ENCODE data around the gene SND1. TPM values are rescaled to one million over a fixed set of nuclear protein-coding genes. Genes with fewer than 3 reads are reported as not detected.
"Not testable (repeated sequence)": the region's sequence is repeated elsewhere in the genome, so short reads cannot be mapped to it uniquely, and the experiment has no call there.

SND1 gene
- total RNA-seq, 1 experiment from 2014 or later: 223 TPM

DNA sequence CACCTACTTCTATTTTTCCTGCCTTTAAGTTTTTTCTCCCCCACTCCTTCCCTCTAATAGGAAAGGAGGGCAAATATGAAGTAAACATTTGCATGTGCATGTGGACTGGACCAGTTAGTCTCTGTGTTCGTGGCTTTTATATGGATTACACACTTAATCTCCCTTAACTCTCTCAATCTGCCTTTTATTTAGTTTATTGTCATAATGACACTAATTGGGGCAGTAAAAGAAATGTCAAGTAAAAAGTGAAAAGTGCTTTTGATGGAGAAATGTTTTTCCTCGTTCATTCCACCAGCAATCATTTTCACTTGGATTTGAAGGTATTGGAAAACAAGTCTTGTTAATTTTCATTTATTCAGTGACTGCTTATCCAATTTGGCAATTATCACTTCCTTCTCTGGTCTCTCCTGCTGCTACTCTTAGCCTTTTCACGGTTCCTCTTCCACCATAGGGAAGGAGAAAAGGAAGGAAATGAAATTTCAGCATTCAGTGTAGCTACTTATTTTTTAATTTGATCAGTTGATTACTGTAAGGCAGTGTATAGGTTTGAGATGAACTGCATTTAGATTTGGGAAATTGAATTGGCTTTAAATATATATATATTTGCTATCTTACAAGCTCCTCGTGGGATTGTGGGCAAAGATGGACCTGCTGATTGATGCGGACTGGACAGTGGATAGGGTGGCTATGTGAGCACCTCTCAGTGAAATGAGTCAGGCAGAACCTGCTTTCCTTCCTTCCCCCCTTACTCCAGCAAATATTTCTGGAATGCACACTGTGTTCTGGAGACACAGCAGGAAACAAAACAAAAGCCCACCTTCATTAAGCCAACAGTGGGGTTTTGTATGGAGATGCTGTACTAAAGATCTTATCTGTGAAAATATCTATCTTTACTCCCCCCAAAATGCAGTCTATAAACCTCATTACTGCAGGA is 301.7 kb downstream of the SND1 start:
- no peak for DNase-seq (ENCODE audit: low read depth)

DNA sequence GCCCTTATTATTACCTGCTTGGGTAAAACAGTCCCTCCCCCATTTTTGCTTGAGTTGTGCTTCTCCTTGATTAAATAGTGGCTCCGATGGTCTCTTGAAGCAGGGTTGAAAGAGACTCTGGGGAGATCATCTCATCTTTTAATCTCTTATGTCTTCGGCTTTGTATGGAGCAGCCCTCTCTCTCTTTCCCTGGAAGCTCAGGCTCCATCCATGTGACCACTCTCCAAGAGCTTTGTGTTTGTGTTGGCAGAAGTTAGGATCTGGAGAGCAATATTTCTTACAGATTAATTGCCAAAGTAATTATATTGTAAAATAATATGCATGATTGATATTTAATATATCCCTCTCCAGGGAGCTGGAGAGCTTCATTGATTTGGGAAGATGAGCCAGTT is 302.4 kb downstream of the SND1 start:
- DNase-seq (ENCODE audit: low read depth): no peak

DNA sequence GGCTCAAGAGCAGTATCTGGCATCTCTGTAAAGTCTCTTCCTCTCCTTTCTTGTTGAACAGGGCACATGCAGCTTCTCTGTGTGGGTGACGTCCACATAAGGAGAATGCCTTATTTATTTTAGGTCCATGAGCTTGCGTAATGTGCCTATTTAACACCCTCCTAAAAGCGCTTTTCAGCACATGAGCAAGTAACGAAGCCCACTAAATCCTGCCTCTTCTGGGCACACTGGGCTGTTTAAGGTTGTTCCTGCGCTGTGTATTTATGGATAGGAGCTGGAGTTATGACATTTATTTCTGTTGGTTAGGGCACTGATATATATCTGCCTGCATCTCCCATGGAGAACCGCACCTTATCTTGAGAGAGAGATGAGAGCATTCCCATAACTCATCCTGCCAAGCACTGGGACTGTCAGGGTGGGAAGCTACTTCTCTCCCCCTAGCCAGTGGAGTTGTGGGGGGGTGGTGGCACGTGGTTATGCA is 303.1 kb downstream of the SND1 start:
- DNase-seq (ENCODE audit: low read depth): no peak

DNA sequence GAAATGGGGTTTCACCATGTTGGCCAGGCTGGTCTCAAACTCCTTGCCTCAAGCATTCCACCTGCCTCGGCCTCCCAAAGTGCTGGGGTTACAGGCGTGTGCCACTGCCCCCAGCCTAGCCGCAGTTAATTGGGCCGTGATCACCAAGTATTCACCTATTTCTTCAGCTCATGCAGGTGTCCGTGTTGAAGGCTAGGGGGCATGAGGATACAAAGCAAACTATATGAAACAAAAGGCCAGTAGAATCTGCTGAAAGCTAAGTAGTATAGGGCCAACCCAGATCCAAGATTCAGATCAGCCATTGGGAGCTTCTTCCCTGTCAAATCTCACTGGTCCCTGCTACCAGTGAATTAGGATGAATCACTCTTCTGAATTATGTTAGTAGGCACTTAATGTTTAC is 305.9 kb downstream of the SND1 start:
- DNase-seq (ENCODE audit: low read depth): no peak

DNA sequence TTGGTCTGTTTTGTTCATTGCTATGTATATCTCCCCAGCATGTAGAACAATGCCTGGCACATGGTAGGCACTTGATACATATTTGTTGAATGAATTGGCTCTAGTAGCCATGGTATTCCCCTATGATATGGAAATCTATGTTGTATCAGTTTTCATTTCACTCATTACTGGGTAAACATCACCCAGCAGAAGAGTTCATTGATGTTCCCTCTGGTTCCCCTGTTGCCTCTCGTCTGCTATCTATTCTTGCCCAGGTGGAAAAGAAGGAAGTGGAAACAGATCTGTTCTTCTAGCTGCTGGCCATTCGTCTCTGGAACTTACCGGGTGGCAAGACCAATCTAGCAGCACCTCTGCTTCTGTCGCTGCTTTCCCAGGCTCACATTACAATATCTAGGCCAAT is 307.8 kb downstream of the SND1 start:
- DNase-seq (ENCODE audit: low read depth): no peak

DNA sequence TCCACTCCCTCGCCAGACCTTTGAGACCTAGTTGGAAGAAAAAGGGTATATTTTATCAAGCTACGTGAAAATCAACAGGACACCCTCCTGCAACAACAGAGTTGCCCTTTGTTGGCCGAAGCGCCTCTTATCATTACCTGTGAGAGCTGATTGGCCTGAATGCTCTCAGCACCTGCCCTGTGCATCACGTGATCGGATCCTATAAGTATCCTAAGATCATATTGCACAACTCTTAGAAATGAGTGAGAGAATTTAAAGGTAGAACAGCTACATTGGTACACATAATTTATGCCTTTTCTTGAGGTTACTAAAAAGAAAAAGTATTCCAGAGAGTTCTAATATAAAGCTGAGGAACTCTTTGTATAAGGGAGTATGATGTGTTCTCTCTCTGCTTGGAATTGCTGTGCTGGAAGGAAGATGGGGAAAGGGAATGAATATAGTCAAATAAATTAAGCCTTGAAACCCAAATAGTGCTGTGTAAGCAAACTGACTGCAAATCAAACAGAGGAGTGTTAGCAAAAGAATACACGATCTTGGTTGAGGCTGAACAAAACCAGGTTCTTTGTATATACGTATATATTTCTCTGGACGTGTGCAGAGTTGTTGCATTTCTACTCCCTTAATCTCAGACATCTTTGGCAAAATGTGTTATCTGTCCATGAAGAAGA is 309.9 kb downstream of the SND1 start:
- no peak for DNase-seq (ENCODE audit: low read depth)

DNA sequence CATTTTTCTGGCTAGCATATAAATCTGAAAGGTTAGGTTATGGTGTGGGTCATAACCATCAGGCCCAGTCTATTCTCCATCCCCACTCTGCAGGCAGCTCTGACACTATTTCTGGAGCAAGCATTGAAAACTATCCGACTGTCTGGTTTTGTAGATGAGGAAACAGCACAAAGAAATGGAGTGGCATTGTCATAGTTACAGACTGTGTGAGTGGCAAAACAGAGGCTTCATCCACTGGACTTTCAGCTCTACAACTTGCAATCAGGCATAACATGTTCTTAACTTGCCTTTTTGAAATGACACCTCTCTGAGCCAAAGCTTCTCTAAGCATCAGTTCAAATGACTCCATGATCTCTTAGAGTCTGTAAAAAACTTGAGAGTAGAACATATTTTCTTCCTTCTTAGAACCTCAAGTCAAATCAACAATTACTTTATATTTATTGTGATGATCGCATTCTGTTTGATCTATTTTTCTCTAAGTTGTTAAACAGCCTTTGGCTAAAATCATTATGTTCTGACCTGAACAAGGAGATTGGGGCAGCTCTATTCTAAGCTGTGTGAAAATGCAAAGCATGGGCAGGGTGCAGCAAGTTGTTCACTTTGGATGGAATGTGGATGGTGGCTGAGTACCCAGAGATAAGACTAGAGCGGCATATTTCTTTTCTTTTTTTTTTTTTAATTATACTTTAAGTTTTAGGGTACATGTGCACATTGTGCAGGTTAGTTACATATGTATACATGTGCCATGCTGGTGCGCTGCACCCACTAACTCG is 310.8 kb downstream of the SND1 start:
- DNase-seq (ENCODE audit: low read depth): no peak

DNA sequence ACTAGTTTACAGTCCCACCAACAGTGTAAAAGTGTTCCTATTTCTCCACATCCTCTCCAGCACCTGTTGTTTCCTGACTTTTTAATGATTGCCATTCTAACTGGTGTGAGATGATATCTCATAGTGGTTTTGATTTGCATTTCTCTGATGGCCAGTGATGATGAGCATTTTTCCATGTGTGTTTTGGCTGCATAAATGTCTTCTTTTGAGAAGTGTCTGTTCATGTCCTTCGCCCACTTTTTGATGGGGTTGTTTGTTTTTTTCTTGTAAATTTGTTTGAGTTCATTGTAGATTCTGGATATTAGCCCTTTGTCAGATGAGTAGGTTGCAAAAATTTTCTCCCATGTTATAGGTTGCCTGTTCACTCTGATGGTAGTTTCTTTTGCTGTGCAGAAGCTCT is 311.9 kb downstream of the SND1 start:
- not testable (repeated sequence) for DNase-seq (ENCODE audit: low read depth)

DNA sequence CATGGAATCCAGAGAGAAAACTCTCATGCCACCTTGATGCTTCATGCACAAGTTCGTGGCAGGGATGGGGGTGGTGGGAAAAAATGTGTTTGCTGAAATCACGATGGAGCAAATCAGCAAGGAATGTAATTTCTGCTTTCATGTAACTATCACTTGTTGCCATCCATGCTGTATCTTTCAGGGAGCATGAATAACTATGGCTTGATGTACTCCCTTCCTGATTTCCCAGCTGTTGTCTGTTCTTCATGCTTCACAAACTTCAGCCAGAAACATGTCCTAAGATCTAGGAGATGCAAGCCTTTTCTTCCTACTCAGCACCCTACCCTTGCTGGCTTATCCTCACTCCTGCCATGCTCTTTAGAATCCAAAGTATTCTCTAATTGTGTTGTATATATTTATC is 315.3 kb downstream of the SND1 start:
- peak; percentile 70 for DNase-seq (ENCODE audit: low read depth)

DNA sequence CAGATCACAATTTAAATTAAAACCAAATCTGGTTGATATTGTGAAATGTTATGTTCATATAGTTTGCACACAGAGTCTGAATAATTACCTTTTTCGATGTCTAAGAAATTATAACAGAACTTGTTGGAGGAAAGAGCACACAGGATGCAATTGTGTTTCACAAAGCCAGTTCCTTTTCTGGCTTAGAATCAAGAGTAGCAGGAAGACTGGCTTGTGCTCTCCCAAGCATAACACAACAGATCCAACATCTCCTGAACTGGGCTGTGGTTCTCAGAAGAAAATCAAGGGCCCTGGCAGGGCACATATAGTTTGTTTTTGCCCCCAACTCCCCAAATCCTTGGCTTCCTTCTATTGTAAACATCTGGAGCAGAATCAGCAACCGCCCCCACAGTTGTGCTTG is 316.6 kb downstream of the SND1 start:
- no peak for DNase-seq (ENCODE audit: low read depth)

DNA sequence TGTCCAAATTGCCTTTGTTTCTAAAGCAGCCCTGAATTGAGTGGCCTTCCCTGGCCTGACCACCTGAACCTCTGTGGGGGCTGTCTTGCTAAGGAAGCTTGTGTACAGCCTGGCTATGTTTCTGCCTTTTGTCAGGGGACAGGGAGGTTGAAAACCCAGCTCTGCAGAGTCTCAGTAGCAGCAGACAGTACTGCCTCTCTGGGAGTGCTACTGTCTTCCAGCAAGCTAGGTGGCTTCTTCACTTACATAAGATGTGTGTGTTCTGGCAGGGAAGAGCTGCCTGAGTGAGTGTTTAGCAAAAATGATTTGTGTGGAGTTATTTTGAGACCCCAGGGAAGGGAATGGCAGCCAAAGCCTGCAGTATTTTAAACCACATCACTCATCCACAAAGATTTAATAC is 321.8 kb downstream of the SND1 start:
- DNase-seq (ENCODE audit: low read depth): no peak

DNA sequence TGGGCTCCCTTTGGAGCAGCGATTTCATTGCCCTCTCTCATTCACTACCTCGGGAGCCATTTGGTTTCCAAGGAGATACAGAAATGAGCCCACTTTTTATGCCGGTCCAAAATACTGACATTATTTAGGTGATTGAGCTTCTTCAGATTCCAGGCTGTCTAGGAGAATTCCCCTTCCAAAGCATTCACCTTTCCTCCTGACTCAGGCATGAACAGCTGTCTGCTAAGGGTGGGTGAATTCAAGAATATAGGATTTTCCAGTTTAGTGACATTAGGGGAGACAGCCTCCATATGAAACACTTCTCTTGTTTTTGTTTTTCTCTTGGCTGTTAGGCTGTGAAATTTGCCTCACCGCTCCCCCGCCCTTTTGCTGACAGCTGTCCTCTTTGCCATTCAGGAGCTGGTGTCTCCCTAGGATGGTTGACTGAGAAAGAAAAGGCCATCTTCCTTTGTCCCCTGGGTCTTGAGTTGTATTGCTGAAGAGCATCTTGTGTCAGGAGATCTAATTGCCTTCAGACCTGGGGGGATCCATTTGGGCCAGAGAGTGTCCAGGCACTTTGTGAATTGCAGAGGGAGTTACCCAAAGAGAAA is 322.5 kb downstream of the SND1 start:
- no peak for DNase-seq (ENCODE audit: low read depth)

DNA sequence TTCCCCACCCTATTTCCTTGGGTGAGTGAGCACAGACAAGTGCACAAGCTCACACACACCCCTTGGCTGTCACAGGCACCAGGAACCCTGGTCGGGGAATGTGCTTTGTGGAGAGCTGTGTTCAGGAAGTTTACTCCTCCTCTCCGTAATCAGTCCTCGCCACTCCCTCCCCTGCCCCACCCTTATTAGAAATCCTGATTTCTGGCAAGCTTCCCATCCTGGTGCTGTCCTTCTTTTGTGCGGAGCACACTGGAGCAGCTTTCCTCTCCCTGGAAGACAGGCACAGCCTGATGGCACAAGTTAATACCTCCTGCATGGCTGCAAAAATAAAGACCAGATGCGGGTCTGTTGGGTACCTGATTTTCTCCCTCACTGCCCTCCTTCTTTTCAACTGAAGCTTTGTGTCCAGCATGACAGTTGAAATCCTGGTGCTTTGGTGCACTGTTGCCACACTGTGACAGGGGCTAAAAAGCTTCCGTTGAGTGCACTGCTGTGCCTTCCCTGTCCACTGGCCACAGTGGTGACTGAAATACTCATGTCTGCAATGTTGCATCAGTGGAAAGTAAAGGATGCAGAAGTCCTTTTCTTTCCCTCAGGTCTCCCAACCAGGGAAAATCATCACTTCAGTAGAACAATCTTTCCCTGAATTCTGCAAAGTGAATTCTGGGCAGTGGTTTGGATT is 324.2 kb downstream of the SND1 start:
- no peak for DNase-seq (ENCODE audit: low read depth)

DNA sequence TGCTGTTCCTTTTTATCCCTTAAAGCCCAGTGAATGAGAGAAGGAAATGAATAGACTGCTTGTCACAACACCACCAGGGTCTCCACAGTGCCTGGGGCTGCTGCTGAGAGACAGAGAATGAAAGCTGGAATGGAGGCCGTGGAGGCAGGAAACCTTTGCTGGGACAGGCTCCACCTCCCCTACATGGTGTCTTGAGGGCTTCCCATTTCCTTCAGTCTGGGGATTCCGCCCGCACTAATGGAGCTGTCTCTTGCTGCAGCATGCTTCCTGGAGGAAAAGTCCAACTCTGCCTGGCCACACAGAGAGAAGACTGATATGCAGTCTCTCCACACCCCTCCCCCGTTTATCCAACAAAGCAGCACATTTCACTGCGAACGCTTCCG is 324.7 kb downstream of the SND1 start:
- DNase-seq (ENCODE audit: low read depth): no peak

DNA sequence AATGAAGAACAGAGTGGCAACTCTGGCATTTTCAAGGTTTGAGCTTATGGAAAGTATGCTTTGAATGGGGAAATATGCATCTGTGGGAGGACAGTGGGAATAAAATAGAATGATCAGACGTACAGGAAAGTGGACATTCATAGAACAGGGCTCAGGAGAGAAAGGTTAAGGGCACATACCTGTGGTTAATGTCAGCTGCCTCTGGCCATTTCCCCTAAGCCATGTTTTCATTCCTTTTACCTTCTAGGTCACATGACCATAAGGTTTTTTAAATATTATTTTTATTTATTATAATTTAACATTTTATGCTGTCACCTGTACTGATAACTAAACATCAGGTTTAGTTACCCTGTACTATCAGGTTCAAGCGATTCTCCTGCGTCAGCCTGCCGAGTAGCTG is 326.4 kb downstream of the SND1 start:
- no peak for DNase-seq (ENCODE audit: low read depth)

DNA sequence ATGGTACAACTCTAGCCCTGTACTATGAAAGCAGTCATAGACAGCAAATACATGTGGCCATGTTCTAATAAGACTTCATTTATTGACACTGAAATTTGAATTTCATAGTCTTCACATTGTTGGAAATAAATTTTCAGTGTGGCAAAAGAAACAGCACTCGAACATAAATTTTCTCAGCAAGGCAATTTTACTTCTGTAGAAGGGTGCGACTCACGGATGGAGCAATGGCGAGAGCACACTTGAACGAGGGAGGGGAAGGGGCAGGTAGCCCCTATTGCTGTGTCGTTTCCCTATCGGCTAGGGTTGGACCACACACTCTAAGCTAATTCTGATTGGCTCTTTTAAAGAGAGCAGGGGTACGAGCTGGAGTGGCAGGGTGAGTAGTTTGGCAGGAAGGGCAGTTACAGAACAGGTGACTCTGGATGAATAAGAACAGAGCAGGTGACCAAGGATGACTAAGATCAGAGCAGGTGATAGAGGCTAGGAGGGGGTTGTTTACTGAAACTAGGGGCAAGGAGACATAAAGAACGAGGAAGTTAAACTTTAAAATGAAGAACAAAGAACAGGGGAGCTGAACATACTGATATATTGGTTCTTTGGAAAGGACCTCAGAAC is 327.2 kb downstream of the SND1 start:
- no peak for DNase-seq (ENCODE audit: low read depth)

DNA sequence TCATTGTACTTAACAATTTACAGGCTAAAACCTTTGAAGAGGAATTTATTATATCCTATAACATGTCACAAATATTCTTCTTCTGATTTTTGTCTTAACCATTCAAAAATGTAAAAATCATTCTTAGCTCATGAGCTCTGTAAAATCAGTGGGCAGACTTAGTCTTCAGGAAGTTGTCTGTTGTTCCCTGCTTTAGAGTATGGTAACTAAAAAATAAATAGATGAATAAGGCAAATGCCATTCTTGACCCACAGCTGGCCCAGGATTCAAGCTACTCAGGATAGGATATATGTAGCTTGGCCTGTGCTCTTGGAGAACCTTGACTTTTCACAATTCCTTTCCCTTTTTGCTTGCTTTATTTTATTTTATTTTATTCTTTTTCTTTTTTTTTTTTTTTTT is 327.7 kb downstream of the SND1 start:
- no peak for DNase-seq (ENCODE audit: low read depth)

DNA sequence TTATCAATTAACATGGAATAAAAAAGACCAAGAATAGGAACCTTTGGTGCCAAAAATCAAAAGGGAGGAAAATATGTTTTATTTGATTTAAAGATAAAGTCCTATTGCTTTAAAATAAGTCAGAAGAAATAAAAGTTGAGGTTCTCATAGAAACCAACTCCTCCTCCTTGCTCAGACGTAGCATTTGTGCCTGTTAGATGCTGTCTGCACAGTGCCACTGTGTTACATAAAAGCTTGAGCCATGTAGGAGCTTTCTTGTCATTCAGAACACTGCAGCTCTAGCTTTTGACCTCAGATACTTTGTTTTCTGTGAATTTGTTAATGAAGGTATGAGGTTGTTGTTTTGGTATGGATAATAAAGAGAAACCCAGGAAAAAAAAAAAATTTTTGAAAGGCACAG is 328.9 kb downstream of the SND1 start:
- DNase-seq (ENCODE audit: low read depth): no peak

DNA sequence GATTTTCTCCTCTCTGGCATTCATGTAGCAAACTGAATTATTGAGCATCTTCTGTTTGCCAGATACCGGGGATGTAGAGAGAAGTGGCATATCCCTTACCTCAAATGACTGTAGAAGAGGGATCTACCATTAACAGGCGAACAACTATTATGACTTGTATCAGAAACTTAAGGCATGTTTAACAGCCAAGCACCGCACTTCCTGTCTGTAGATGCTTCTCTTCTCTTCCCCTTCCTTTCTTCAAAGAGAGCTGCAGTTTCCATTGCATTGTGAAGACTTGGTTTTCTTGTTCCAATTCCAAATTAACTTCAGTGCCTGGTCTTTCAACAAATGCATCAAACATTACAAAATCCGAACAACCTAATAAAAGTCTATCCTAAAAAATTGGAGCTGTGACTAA is 330.0 kb downstream of the SND1 start:
- DNase-seq (ENCODE audit: low read depth): no peak

DNA sequence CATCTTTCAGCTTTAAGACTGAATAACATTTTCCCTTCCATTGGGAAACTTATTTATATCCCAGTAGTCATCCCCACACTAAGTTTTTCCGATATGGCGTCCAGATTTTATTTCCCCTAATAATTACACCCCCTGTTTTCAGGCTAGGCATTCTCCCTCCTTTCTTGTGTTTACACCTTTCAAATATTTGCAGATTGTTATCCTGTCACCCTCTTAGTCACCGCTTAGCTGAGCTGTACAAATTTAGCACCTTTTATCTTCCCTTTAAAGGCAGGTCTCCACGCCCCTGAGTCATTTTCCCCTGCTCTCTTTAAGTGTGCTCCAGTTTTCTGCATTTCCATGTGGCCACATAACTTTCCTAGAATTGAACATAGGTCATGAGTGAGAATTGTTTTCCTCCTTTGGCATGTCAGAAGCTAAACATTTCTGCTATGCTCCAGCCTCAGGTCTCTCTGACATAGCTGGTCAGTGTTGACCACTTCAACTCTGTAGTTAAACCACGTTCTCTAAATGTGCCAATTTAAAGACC is 331.9 kb downstream of the SND1 start:
- DNase-seq (ENCODE audit: low read depth): no peak

Measured in LHCN-M2 (cell line).